Cardiac fibroblast (primary cell): Measurements from ENCODE around the gene CFAP157.

ENCODE experiments used
- DNase-seq, 2 donors: peaks; one replicate each; pipeline versions ENCODE4 v3.0.0 to v3.0.0-alpha.2; 2010; ENCODE audit warnings: low read depth in 2 of 2
- H3K4me3 ChIP-seq, 2 donors: replicated peaks in 1 of 2; 1 replicate in 1 of 2; 2 replicates in 1 of 2; pipeline ENCODE4 v1.5.1; 2011; ENCODE audit warnings: low read depth in 2 of 2, low read length in 2 of 2, mild to moderate bottlenecking in 2 of 2, moderate library complexity in 1 of 2
- CTCF ChIP-seq: IDR thresholded peaks from one replicate; pipeline ENCODE4 v1.5.1; 2011; ENCODE audit warnings: low read depth, mild to moderate bottlenecking, low read length, inconsistent platforms

Gene CFAP157

GRCh38 chr9:127698985-127699670 is 7.7 kb upstream of the CFAP157 start:
- peak overlapping the region; percentile 26 to 34 for H3K4me3 ChIP-seq
- no peak for TF ChIP-seq CTCF
- peak; percentile 98 to 99 for DNase-seq

GRCh38 chr9:127700140-127700539 is 6.6 kb upstream of the CFAP157 start:
- TF ChIP-seq CTCF: no peak
- no peak overlapping the region for H3K4me3 ChIP-seq
- no peak for DNase-seq

GRCh38 chr9:127700594-127701255 is 6.1 kb upstream of the CFAP157 start:
- H3K4me3 ChIP-seq: no peak overlapping the region
- TF ChIP-seq CTCF: no peak

GRCh38 chr9:127703289-127703946 is 3.4 kb upstream of the CFAP157 start:
- no peak for DNase-seq
- no peak overlapping the region for H3K4me3 ChIP-seq
- no peak for TF ChIP-seq CTCF

More at GRCh38 chr9:127700594-127701255, 6.1 kb upstream of the CFAP157 start:
- DNase-seq: no peak

GRCh38 chr9:127705577-127706379 is 1.0 kb upstream of the CFAP157 start:
- DNase-seq: no peak
- no peak for TF ChIP-seq CTCF
- no peak overlapping the region for H3K4me3 ChIP-seq

- no peak for TF ChIP-seq CTCF
- no peak for DNase-seq
- H3K4me3 ChIP-seq: no peak overlapping the region
Observed at GRCh38 chr9:127707766-127708165, 978 bp downstream of the CFAP157 start.
